NCI-H345 (cell line): ENCODE measurements around the gene MAD2L2.
A peak's percentile ranks its signal among the peaks of the same experiment; 100 is the strongest.

Experiments used
- DNase-seq: peaks from one replicate; lab custom pipeline; 2025; lab: John Stamatoyannopoulos, UW

Gene MAD2L2

GRCh38 chr1:11682287-11682771, 1.4 kb upstream of the MAD2L2 start:
- no peak for DNase-seq

GRCh38 chr1:11680270-11681070, 478 bp downstream of the MAD2L2 start:
- DNase-seq, result no peak

- no peak for DNase-seq
These were observed 2.5 kb downstream of the MAD2L2 start for GRCh38 chr1:11678442-11678841.

- DNase-seq, result no peak
These were observed 4.4 kb downstream of the MAD2L2 start for GRCh38 chr1:11676386-11677103.

GRCh38 chr1:11675325-11675724, 5.6 kb downstream of the MAD2L2 start:
- DNase-seq, result no peak

GRCh38 chr1:11674488-11674887, 6.5 kb downstream of the MAD2L2 start:
- DNase-seq, result no peak

- no peak for DNase-seq
These were observed 7.7 kb downstream of the MAD2L2 start for GRCh38 chr1:11673089-11673769.

- DNase-seq, result no peak
These were observed 9.2 kb downstream of the MAD2L2 start for GRCh38 chr1:11671544-11672286.

GRCh38 chr1:11671205-11671543, 9.8 kb downstream of the MAD2L2 start:
- DNase-seq, result no peak

- no peak for DNase-seq
These were observed 10.2 kb downstream of the MAD2L2 start for GRCh38 chr1:11670747-11671146.

GRCh38 chr1:11668516-11668915, 12.4 kb downstream of the MAD2L2 start:
- DNase-seq, result no peak

GRCh38 chr1:11664336-11665065, 16.4 kb downstream of the MAD2L2 start:
- DNase-seq, result peak; percentile 41

GRCh38 chr1:11661103-11661502, 19.8 kb downstream of the MAD2L2 start:
- no peak for DNase-seq

GRCh38 chr1:11659748-11660147, 21.2 kb downstream of the MAD2L2 start:
- no peak for DNase-seq

- DNase-seq, result no peak
These were observed 22.4 kb downstream of the MAD2L2 start for GRCh38 chr1:11658542-11658941.

GRCh38 chr1:11657654-11658053, 23.3 kb downstream of the MAD2L2 start:
- DNase-seq, result no peak

- no peak for DNase-seq
These were observed 25.8 kb downstream of the MAD2L2 start for GRCh38 chr1:11654939-11655808.

- peak; percentile 42 for DNase-seq
These were observed 26.6 kb downstream of the MAD2L2 start, which contains the start of the genes FBXO2 and FBXO44 for GRCh38 chr1:11654137-11654938. Gene FBXO2 (minus strand): TSS chr1:11654429. CDS start chr1:11654340, 89 bp downstream. Gene FBXO44 (plus strand): TSS chr1:11654877. CDS start chr1:11655836, 959 bp downstream.

- no peak for DNase-seq
These were observed 27.1 kb downstream of the MAD2L2 start for GRCh38 chr1:11653861-11654136.
